HG02610 (cell line): ENCODE results near the gene LRP6.
"Not testable (repeated sequence)": the region's sequence is repeated elsewhere in the genome, so short reads cannot be mapped to it uniquely, and the experiment has no call there.

Experiments
- ATAC-seq: cut with Tn5 transposase; IDR thresholded peaks from one replicate; pipeline ENCODE4 v1.9.1; 2021; ENCODE audit warnings: mild to moderate bottlenecking, moderate library complexity; ENCODE audit not compliant: unreplicated experiment

The LRP6 gene

DNA sequence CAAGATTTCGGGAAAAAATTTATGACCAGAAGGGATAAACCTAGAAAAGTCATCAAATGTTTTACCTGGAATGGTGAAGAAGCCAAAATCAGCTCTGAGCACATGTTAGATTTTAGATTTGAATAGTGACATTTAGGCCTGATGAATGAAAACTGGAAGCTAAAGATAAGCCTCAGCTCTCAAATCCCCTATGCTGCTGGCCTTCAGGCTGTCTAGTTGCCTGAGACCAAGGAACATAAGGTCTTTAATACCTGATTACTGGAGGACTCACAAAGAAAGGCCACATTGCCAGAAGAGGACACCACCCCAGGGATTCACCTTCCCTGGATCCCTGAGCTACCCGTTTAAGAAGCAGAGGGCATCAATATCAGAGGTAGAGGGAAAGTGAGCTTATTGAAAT, 139.5 kb downstream of the LRP6 start:
- no peak for ATAC-seq

DNA sequence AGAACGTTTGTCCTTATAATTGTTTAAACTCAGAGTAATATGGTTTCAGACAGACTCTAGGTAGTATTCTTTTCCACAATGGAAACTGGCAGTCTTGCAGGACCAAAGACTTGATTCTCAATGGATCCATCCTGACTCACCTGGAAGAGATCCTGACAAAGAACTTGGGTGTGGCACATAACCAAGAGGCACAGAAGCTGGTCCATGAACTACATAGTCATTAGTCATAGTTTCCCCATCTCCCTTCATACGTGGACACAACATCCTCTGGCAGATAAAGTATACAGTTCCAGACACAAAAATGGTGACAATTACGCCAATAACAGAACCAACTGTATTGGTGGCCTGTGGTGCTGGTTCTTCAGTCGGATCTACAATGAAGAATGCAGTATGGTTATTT, 140.3 kb downstream of the LRP6 start:
- ATAC-seq: no peak

DNA sequence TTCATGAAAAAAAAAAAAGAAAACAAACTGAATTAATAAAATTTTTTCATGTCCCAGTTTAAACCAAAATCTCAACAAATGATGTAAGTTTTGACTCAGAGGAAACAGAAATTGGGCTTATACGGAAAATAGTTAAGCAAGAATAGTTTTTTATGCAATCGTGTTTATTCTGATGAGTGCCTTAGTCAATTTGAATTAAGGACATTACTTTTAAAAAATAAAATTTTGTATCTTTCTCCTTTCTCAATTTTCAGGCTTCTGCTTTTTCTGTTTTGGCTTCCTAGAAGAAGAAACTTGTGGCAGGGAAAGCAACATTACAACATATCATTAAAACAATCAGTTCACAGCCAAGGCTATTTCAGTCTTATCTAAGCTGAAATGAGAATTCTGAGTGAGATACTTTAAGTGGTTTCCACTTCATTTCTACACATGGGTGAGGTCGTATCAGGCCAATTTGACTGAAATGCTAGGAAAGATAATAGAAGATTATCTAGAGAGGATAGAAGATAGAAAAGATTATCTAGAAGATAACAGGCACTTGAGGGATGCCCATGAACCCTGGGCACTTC, 143.7 kb downstream of the LRP6 start:
- no peak for ATAC-seq

DNA sequence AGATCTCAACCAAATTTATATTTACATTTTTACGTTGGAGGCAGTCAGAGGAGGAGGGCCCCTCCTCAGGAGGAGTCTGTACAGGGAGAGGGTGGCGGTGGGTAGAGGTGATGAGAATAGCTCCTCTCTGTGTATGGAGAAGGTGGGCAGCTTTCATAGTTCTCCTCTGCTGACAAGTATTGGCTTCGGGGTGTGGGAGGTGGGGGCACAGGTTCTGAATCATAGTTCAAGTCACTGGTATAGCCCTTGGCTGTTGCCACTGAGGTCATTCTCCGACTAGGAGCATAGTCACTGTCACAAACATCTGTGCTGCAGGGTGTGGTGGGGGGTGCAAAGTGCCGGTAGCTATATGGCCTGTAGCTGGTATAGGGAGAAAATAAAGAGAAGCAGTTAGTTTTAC, 145.8 kb downstream of the LRP6 start:
- no peak for ATAC-seq

DNA sequence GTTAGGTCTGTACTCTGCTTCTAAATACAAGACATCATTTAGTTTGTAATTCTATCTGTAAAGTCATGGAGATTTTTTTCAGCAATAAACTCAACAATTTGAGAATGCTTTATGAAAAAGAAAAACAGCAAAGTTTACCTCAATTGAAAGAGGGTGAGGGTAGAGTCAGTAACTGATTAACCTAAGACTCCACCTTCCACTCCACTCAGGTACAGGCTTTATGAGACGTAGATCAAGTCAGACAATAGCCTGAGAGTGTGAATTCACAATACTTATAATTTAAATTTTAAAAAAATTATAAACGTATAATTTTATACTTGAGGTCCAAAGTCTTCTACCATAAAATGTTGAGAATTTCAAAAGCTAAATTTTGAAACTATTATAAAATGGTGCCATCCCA, 150.2 kb downstream of the LRP6 start:
- no peak for ATAC-seq

DNA sequence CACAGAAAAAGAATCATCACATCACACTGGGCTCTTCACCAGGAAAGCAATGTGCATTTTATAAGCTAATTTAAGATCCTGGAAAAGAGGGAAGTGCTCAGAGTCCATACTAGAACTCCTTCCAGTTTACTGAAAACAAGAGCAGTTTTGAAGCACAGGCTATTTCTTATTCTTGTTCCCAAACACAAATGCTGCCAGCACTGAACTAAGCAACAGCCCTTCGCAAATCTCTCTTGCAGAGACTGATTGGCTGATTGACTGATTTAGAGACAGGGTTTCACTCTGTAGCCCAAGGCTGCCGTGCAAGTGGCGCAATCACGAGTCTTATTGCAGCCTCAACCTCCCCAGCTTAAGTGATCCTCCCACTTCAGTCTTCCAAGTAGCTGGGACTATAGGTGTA, 151.3 kb downstream of the LRP6 start:
- no peak for ATAC-seq

DNA sequence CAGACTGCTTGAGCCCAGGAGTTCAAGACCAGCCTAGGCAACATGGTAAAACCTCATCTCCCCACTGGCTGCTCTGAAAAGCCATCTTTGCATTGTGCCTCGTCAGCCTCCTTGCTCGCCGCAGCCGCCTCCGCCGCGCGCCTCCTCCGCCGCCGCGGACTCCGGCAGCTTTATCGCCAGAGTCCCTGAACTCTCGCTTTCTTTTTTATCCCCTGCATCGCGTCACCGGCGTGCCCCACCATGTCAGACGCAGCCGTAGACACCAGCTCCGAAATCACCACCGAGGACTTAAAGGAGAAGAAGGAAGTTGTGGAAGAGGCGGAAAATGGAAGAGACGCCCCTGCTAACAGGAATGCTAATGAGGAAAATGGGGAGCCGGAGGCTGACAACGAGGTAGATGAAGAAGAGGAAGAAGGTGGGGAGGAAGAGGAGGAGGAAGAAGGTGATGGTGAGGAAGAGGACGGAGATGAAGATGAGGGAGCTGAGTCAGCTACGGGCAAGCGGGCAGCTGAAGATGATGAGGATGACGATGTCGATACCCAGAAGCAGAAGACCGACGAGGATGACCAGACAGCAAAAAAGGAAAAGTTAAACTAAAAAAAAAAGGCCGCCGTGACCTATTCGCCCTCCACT, 155.8 kb downstream of the LRP6 start:
- ATAC-seq: not testable (repeated sequence)

DNA sequence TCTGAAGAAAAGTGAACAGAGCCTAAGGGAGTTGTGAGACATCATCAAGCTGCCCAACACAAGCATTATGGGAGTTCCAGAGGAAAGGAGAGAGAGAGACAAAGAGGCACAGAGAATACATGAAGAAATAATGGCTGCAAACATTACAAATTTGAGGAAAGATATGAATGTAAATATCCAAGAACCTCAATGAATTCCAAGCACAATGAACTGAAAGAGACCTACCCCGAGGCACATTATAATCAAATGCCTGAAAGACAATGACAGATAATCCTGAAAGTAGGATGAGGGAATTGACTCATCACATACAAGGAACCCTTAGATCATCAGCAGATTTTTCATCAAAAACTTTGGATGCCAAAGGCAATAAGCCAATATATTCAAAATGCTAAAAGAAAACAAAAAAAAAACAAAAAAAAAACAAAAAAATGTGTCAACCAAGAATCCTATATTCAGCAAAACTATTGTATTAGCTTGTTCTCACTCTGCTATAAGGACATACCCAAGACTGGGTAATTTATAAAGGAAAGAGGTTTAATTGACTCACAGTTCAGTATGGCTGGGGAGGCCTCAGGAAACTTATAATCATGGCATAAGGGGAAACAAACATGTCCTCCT, 158.3 kb downstream of the LRP6 start:
- no peak for ATAC-seq

DNA sequence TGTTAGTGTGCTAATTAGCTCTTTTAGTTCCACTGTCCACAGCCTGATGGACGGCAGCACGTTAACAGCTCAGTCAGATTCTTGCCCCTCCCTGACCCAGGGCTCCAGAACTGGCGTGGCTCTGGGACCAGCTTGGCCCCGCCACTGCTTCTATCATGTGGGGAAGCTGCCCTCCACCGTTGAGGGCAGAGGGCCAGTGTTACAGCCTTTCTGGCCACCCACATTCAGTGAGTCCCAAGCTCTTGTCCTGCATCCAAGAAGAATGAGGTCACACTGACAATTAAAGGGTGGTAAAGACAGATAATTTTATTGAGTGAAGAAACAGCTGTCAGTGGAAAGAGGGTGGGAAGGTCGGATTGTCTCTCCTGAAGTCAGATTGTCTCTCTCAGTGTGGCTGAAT, 159.2 kb downstream of the LRP6 start:
- ATAC-seq: no peak

DNA sequence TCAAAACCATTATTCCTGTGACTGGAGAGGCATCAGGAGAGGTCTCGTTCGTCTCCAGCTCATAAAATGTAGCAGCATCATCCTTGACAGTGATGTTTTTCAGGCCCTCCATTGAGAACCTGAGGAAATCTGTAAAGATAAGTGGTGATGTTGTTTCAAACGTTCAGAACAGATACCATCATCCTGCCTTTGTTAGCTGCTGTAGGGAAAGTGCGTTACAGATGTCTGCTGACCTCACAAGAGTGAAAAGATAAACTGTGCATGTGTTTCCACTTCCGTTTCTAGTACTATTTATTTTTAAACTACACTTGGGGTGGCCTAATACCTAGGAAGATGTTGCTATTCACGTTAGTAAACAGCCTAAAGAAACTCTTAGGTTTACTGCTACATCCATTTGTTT, 167.7 kb downstream of the LRP6 start:
- ATAC-seq: no peak

DNA sequence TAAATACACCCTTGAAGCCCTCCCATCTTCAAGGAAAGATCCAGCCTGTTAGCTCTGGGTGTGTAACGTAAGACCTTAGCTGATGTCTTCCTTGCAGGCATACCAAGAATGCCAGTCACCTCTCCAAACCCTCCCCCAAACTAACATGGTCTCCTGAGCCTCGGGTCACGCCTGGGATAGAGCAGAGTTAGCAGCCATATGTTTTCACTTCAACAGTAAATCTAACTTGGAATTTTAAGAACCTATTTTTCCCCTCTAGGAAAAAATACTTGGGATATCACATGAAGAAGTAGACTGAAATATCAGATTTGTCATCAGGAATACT, 168.2 kb downstream of the LRP6 start:
- no peak for ATAC-seq

DNA sequence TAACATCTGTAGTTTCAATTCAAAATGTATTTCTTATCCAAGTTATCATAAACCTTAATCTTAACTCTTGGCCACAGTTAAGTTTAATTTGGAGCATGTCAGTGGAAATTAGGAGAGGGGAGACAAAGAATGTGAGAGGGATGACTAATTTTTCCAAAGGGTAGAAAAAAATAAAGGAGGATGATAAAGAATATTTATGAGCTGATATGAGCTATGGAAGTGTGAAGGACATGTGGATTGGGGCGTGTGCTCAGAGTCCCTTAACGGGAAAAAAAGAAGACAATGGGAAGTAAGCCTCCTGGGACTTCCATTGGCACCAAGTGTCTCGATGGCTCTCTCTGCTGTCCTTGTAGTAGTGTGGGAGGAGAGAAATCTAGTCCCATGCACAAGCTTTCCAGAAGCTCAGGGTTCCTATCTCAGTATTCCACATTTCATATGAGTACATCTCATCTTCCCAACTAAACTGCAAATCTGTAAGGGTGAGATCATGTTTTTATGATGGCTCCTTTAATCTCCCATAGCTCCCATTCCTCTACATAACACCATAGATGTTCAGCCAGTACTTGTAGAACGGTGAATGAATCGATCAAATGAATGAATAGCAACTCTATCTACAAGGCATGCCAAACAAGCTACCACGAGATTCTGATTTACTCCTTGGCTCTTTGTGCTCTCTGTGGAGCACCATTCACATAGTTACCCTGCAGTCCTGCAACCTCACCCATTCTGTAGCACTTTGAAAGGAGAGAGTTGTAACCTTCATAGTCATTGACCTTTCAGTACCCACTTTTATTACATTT, 168.8 kb downstream of the LRP6 start:
- ATAC-seq: no peak

DNA sequence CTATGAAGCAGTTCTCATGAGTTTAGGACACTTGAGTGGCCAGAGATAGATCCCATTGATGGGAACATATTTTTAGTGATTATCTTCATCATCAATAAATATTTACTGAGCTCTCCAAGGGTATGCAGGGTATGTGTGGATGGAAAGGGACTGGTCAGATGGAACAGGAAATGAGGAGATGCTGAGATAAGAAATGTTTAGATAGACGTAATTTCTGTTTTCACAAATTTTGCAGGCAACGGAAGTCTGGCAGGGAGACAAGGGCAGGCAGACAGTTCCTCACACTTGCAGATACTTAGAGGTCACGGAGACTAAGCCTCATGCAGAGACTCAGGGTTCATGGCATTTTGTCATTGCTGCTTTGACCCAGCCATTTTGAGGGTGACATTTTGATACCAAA, 171.8 kb downstream of the LRP6 start:
- ATAC-seq: no peak

DNA sequence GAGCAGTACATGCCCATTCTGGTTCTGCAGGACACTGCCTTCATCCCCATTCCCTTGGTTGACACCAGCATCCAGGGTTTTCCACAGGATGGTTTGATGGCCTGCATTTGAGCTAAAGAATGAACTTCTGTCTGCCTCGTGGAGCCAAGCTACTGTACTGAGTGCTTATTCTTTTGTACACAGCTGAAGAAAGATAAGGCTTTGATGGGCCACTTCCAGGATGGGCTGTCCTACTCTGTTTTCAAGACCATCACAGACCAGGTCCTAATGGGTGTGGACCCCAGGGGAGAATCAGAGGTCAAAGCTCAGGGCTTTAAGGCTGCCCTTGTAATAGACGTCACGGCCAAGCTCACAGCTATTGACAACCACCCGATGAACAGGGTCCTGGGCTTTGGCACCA, 172.4 kb downstream of the LRP6 start:
- ATAC-seq: no peak

DNA sequence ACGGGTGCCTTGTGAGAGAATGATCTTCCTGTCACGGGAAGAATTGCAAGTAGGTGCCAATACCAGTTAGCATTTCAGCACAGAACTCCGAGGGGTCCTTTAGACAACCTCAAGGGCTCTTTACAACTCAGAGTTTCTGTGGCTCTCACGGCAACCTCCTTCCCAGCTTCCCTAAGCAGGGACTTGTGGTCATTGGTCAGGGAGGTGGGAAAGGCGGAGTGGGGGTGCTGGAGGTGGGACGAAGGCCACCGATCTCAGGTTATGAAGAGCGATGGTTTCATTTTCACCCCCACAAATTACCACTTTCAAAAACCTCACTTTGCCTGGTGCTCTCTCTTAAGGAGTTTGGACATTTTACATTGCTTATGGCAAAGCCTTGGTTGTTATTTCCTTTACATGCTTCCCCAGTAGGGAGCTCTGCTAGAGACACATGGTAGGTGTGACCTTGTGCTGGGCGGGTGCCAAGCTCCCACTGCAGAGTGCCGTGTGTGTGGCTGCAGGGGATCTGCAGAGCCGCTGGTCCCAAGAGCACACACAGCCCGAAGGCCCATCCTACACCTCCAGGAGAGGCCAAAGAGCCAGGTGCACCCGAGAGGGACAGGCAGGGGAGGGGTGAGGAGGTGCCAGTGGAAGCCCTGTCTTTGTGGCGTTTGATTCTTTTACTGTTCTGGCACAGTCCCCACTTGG, 174.7 kb downstream of the LRP6 start:
- no peak for ATAC-seq

DNA sequence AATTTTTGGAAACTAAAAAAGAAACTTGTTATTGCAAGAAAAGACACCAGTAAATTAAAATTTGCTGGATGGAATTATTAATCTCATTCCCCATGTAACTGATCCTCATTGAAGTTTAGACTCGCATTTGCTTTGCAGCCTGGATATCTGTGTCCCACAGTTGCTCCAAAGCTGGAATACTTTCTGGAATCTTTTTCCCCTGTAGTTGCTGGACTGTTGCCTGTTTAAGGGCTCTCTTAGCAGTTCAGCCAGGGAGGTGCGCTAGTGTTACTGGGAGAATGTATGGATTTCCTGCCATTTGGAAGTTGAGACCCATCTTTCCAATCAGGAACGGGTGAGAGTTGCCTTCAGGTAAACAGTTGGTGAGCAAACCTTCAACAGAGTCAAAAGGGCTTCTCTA, 175.8 kb downstream of the LRP6 start:
- no peak for ATAC-seq

DNA sequence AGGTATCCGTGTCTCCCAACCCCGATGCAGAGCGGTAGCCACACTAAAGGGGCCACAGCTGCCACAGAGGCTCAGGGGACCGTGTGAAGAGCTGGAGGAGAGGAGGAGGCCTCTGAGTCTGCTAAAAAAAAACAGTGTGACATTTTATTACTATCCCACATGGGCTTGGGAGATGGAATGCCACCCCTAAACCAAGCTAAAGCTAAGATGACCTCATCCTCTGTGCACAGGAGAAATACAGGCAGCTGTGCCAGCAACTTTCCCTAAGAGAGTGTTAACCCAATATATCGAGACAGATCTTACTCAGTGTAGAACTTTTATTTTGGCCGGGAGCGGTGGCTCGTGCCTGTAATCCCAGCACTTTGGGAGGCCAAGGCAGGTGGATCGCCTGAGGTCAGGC, 178.1 kb downstream of the LRP6 start:
- no peak for ATAC-seq

DNA sequence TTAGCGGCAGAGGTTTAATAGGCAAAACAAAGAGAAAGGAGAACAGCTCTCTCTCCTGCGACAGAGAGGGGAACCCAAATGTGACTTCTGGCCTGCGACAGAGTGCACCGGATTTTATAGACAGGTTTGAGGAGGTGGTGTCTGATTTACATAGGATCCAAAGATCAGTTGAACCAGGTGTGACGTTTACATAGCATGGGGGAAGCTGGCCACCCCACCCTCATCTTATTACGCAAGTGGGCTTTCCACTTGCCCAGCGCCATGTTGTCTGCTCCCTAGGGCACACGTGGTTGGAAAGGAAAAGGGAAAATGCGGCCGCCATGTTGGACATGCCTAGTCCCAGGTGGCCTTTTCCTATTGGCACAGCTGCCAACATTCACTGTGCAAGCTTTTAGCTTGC, 178.7 kb downstream of the LRP6 start:
- ATAC-seq: no peak

DNA sequence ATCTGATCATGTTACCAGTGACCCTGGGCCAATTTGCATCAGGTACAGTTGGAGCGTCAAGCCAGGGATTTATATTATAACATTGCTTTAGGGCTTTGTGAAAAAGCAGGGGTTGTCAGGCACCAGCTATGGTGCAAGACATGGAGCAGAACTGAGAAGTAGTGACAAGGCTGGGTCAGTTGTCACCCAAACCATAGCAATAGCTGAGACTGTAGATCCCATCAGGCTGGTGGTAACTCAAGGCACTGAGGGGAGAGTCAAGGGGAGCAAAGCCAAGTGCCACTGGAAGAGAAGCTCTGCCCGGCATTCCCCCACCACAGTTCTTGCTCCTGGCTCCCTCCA, 179.2 kb downstream of the LRP6 start:
- no peak for ATAC-seq

DNA sequence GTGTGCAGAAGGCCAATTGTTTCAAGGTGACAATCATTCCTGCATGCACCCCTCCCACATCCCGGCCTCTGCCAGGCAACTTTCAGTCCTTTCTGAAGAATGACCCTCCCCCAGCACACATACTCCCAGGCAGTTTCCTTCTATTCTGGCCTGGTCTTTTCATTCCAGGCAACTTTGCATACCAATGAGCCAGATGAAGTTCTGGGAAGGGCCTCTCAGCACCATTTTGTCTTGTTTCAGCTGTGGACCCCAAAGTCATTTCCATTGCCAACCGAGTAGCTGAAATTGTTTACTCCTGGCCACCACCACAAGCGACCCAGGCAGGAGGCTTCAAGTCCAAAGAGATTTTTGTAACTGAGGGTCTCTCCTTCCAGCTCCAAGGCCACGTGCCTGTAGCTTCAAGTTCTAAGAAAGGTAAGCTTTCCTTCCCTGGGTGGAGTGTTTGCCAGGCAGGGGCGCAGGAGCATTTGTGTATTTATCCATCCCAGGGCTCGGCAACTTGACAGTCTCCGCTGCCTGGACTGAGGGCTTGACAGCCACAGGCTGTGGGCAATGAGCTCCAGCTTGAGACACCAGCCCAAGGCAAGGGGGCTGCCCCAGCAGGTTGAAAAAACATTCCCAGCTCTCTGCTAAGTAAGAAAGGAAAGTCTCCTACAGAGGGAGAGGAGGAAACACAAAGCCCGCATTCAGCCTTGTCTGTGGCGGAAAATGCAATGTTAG, 179.7 kb downstream of the LRP6 start:
- ATAC-seq: no peak

DNA sequence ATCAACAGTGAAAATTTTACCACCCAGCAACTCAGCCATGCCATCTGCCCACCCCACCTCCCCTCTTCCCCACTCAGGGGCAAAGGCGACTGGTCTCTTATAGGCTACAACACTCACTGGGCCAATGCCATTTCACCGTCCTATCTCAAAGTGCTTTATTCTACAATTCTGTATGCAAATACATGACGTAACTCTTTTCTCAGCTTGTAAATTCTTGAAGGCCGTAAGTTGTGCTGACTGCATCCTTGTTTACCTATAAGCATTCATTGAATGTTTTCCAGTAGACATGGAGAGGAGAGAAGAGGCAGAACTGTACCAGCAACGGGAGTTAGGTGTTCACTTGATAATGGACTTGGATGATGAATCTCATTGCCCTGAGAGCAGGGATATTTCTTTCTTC, 180.5 kb downstream of the LRP6 start:
- no peak for ATAC-seq
